Keratinocyte (primary cell): Measurements from ENCODE around the gene ARNT2.

Source experiments
- CTCF ChIP-seq, 3 experiments: IDR thresholded peaks in 1 of 3; conservative IDR thresholded peaks in 1 of 3; optimal IDR thresholded peaks in 1 of 3; 2 replicates in 2 of 3; 3 replicates in 1 of 3; pipeline versions ENCODE3 to v1.5.1; 2011; ENCODE audit warnings: low read length in 3 of 3, mild to moderate bottlenecking in 3 of 3, moderate library complexity in 2 of 3, control low read depth in 1 of 3, inconsistent platforms in 1 of 3; ENCODE audit not compliant: insufficient read depth in 2 of 3; ENCODE audit errors: extremely low read depth in 1 of 3
- EZH2 ChIP-seq: IDR thresholded peaks from one replicate; pipeline ENCODE4 v1.6.1; 2012; ENCODE audit warnings: inconsistent platforms, mild to moderate bottlenecking, low read length, moderate library complexity

- TF ChIP-seq CTCF (optimal IDR thresholded peaks at IDR 0.05 in 1 of 3, IDR thresholded peaks at IDR 0.05 in 1 of 3, conservative IDR thresholded peaks at IDR 0.05 in 1 of 3; ENCODE audit: extremely low read depth in 1 of 3, insufficient read depth in 2 of 3, low read length in 3 of 3), result no peak
- TF ChIP-seq EZH2, result no peak
Observed at GRCh38 chr15:80462836-80463512, 58.8 kb downstream of the ARNT2 start.
